Suprapubic skin (tissue), 3 donors: ENCODE measurements around the gene ZNF285.

Source experiments
- POLR2AphosphoS5 ChIP-seq, 3 donors: sonication (generic); formaldehyde crosslinking; IDR thresholded peaks; one replicate each; pipeline ENCODE4 v1.6.1; 2017; ENCODE audit warnings: antibody characterized with exemption in 3 of 3
- TF ChIP-seq, protein P1 (sequence below), 2 donors: fragments of 200-600 bp in 1 of 2; fragments of 450-650 bp in 1 of 2; sonication (generic) in 1 of 2; IDR thresholded peaks; one replicate each; pipeline ENCODE4 v1.5.1; 2016 to 2019; ENCODE audit warnings: antibody characterized with exemption in 2 of 2, mild to moderate bottlenecking in 1 of 2, moderate library complexity in 1 of 2

DNA sequence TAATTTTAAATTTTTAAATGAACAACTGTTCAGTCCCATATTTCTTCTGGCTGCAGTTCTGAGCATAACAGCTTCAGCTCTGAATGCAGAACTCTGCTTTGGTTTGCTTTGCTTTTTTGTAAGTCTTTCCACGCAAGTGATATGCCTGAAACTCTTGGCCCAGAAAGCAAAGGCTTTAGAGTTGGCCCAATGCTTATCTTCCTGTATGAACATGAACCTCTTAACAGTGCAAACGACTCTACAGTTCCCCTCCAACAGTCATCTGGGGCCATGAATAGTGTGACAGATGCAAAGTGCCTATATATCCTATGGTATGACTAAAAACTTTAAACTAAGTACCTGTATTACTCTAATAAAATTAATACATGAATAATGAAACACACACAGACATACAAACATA lies 59.6 kb downstream of the ZNF285 start:
- no peak for TF ChIP-seq POLR2AphosphoS5 (IDR thresholded peaks at IDR 0.05)
- TF ChIP-seq, protein P1, sequence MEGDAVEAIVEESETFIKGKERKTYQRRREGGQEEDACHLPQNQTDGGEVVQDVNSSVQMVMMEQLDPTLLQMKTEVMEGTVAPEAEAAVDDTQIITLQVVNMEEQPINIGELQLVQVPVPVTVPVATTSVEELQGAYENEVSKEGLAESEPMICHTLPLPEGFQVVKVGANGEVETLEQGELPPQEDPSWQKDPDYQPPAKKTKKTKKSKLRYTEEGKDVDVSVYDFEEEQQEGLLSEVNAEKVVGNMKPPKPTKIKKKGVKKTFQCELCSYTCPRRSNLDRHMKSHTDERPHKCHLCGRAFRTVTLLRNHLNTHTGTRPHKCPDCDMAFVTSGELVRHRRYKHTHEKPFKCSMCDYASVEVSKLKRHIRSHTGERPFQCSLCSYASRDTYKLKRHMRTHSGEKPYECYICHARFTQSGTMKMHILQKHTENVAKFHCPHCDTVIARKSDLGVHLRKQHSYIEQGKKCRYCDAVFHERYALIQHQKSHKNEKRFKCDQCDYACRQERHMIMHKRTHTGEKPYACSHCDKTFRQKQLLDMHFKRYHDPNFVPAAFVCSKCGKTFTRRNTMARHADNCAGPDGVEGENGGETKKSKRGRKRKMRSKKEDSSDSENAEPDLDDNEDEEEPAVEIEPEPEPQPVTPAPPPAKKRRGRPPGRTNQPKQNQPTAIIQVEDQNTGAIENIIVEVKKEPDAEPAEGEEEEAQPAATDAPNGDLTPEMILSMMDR (IDR thresholded peaks at IDR 0.05): no peak
